Left cardiac atrium (tissue), 4 donors: Measurements from ENCODE around the gene LRCOL1. TPM values are rescaled to one million over a fixed set of nuclear protein-coding genes. Genes with fewer than 3 reads are reported as not detected.

Source experiments
- ATAC-seq, 2 donors: fragments of 200-7000 bp; cut with Tn5 transposase; one replicate each; pipeline ENCODE4 v1.9.1; 2020; ENCODE audit warnings: mild to moderate bottlenecking in 2 of 2, moderate library complexity in 2 of 2
- DNase-seq: peaks from one replicate; pipeline ENCODE4 v3.0.0-alpha.2; 2020
- intact Hi-C, 2 donors: fragments of 100-400 bp; cut with DNase I; formaldehyde crosslinking; loops; one replicate each; pipeline versions ENCODE4 v1.14.1 to v1.15.1; 2022 to 2023
- total RNA-seq, 2 donors: library from RNA; stranded (reverse); fragmentation: NEBNext Ultra II Directional; extraction: Animal tissue kit (Norgen Biotek cat#: 25700); gene quantifications; one replicate each; pipeline ENCODE4 v1.2.1, GENCODE V29; 2021
- donor health status: DM: no; HTN: yes; CAD: no.
- donor health status: DM: no; HTN: yes; CAD: no; lungs with severe emphysema.
- donor health status: DM: yes; HTN: yes; CAD: no.
- donor health status: Dilated cardiomyopathy.

The LRCOL1 gene
- total RNA-seq, 2 donors from 2014 or later = not detected

- ATAC-seq (no peak), DNase-seq (no peak)
- intact Hi-C loops = no loop called here
Observed at GRCh38 chr12:132621657-132622435, 11.5 kb upstream of the LRCOL1 start.

GRCh38 chr12:132620899-132621656, 10.7 kb upstream of the LRCOL1 start:
- intact Hi-C loops = no loop called here
- DNase-seq = no peak
- no peak for ATAC-seq

GRCh38 chr12:132620113-132620898, 9.9 kb upstream of the LRCOL1 start:
- ATAC-seq = no peak
- intact Hi-C loops = no loop called here
- DNase-seq = no peak

GRCh38 chr12:132619386-132620112, 9.2 kb upstream of the LRCOL1 start:
- ATAC-seq (no peak), DNase-seq (no peak)
- intact Hi-C loops = no loop called here

- no peak for ATAC-seq
- intact Hi-C loops = no loop called here
- no peak for DNase-seq
Observed at GRCh38 chr12:132619071-132619385, 8.6 kb upstream of the LRCOL1 start.

GRCh38 chr12:132618683-132619043, 8.3 kb upstream of the LRCOL1 start, which contains the start of gene P2RX2:
P2RX2 (plus strand) TSS chr12:132618776; CDS start chr12:132618817, 41 bp downstream.
- DNase-seq (no peak), ATAC-seq (no peak)
- intact Hi-C loops = no loop called here

GRCh38 chr12:132617822-132618682, 7.7 kb upstream of the LRCOL1 start:
- intact Hi-C loops = no loop called here
- ATAC-seq (no peak), DNase-seq (no peak)

- intact Hi-C loops = no loop called here
- no peak for DNase-seq
- no peak for ATAC-seq
Observed at GRCh38 chr12:132617135-132617701, 6.8 kb upstream of the LRCOL1 start.

- intact Hi-C loops = loop anchor here in 1 of 2 donors (1.0 kb wide), 1 partner anchor 200 kb away; no protein-coding TSS in a partner anchor
- DNase-seq (no peak), ATAC-seq (no peak)
Observed at GRCh38 chr12:132615579-132616038, 5.2 kb upstream of the LRCOL1 start.

- intact Hi-C loops = loop anchor here (1.0 to 5.0 kb wide), 2 partner anchors 198 to 200 kb away; no protein-coding TSS in a partner anchor
- DNase-seq (peak; percentile 87), ATAC-seq (peak; percentile 87 to 90)
Observed at GRCh38 chr12:132614861-132615578, 4.6 kb upstream of the LRCOL1 start.

GRCh38 chr12:132614029-132614428, 3.6 kb upstream of the LRCOL1 start:
- no peak for DNase-seq
- intact Hi-C loops = loop anchor here in 1 of 2 donors (5.0 kb wide), 1 partner anchor 197 kb away; no protein-coding TSS in a partner anchor
- ATAC-seq = no peak

GRCh38 chr12:132611620-132612019, 1.2 kb upstream of the LRCOL1 start:
- DNase-seq (no peak), ATAC-seq (no peak)
- intact Hi-C loops = loop anchor here in 1 of 2 donors (5.0 kb wide), 1 partner anchor 194 kb away; no protein-coding TSS in a partner anchor

GRCh38 chr12:132610866-132611602, 652 bp upstream of the LRCOL1 start:
- intact Hi-C loops = loop anchor here in 1 of 2 donors (5.0 kb wide), 1 partner anchor 194 kb away; no protein-coding TSS in a partner anchor
- ATAC-seq (no peak), DNase-seq (no peak)

- intact Hi-C loops = no loop called here
- DNase-seq (no peak), ATAC-seq (no peak)
Observed at GRCh38 chr12:132608231-132609171, 1.9 kb downstream of the LRCOL1 start.

- intact Hi-C loops = no loop called here
- no peak for ATAC-seq
Observed at GRCh38 chr12:132606927-132607326, 3.5 kb downstream of the LRCOL1 start.

More at GRCh38 chr12:132606927-132607326, 3.5 kb downstream of the LRCOL1 start:
- no peak for DNase-seq
